ENCODE data around the gene N4BP2L2.

The N4BP2L2 gene

DNA sequence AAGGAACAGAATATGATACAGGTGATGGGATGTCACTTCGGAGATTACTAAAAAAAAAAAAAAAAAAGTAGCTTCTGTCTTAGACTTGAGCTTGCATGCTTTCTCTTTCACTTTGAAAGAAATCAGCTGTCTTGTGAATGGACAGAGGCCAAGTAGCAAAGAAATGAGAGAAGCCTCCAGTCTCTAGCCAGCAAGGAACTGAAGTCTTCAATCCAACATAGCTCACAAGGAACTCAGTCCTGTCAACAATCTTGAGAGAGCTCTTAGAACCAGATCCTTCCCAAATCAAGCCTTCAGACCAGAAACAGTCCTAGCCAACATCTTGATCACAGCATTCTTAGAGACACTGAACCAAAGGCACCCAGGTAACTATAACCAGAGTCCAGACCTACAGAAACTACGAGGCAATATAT, 7.7 kb downstream of the N4BP2L2 start:
- no peak for DNase-seq (ENCODE audit: extremely low read depth, low read depth)
- TF ChIP-seq, protein P1, sequence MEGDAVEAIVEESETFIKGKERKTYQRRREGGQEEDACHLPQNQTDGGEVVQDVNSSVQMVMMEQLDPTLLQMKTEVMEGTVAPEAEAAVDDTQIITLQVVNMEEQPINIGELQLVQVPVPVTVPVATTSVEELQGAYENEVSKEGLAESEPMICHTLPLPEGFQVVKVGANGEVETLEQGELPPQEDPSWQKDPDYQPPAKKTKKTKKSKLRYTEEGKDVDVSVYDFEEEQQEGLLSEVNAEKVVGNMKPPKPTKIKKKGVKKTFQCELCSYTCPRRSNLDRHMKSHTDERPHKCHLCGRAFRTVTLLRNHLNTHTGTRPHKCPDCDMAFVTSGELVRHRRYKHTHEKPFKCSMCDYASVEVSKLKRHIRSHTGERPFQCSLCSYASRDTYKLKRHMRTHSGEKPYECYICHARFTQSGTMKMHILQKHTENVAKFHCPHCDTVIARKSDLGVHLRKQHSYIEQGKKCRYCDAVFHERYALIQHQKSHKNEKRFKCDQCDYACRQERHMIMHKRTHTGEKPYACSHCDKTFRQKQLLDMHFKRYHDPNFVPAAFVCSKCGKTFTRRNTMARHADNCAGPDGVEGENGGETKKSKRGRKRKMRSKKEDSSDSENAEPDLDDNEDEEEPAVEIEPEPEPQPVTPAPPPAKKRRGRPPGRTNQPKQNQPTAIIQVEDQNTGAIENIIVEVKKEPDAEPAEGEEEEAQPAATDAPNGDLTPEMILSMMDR (IDR thresholded peaks at IDR 0.05; ENCODE audit: low read depth, low read length, missing control alignments) = no peak
- no peak overlapping the region for H3K4me3 ChIP-seq (replicated peaks; ENCODE audit: low read depth, low read length)

DNA sequence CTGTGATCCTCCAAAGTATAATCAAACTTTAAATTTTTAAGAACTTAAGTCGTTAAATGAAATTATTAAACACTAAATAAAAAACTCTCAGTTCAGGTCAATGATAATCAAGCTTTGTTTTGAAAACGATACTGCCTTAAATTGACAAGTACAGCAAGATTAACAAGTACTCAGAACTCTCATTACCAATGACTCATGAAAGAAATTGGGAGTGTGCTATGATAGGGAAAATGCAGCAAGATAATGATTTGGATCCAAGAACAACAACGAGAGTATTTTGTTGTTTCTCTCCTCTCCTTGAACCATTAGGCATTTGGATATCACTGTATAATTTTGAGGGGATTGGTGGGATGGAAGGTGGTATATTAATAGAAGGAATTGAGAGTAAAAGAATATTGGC, 10.2 kb downstream of the N4BP2L2 start:
- DNase-seq (ENCODE audit: extremely low read depth, low read depth) = no peak
- H3K4me3 ChIP-seq (replicated peaks; ENCODE audit: low read depth, low read length) = no peak overlapping the region
- TF ChIP-seq, protein P1 (IDR thresholded peaks at IDR 0.05; ENCODE audit: low read depth, low read length, missing control alignments) = no peak

DNA sequence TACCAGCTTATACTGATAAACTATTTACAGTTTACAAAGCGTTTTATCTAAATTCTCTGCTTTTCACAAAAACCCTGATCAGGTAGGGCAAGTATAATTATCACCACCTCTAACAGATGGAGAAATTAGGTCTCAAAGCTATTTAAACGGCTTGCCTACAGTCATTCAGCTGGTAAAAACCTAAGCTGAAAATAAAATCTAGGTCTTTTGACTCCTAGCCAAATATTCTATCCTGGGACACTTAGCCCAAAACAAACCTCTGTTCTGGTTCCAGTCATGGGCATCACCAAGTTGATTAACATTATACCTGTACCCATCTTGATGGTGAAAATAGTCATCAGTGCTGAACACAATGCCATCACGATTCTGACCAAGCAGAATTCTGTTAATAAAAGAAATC, 11.4 kb downstream of the N4BP2L2 start:
- no peak for DNase-seq (ENCODE audit: extremely low read depth, low read depth)
- TF ChIP-seq, protein P1 (IDR thresholded peaks at IDR 0.05; ENCODE audit: low read depth, low read length, missing control alignments) = no peak
- no peak overlapping the region for H3K4me3 ChIP-seq (replicated peaks; ENCODE audit: low read depth, low read length)

DNA sequence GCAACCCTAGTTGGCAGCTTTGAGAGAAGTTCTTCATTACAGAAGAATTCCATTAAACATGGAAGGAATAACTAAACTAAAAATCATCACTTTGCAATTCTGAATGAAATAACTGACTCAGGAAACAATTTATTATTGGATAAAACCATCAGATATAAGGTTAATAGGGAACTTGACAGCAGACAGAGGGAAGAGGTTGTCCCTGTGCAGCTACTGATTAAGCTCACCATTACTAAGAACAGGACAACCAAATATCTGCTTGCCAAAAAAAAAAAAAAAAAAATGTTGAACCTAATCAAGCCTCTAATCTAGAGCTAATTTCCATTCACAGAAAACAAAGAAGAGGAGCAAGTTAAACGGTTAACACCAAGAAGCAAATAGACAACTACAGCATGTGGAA, 12.8 kb downstream of the N4BP2L2 start:
- TF ChIP-seq, protein P1 (IDR thresholded peaks at IDR 0.05; ENCODE audit: low read depth, low read length, missing control alignments) = no peak
- no peak overlapping the region for H3K4me3 ChIP-seq (replicated peaks; ENCODE audit: low read depth, low read length)
- no peak for DNase-seq (ENCODE audit: extremely low read depth, low read depth)

DNA sequence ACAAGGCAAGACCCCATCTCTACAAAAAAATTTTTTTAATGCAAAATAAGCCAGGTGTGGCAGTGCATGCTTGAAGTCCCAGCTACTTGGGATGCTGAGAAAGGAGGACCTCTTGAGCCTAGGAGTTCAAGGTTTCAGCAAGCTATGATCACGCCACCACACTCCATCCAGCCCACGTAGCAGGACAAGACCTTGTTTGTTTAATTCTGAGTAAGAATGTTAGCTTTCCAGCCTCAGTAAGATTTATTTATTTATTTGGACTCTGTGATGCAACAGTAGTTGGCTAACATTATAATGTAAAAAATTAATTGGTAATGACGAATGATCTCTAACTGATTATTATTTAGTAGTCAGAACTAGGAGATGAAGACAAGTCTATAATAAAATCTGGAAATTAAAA, 23.3 kb downstream of the N4BP2L2 start:
- no peak overlapping the region for H3K4me3 ChIP-seq (replicated peaks; ENCODE audit: low read depth, low read length)
- TF ChIP-seq, protein P1 (IDR thresholded peaks at IDR 0.05; ENCODE audit: low read depth, low read length, missing control alignments) = no peak
- DNase-seq (ENCODE audit: extremely low read depth, low read depth) = no peak

DNA sequence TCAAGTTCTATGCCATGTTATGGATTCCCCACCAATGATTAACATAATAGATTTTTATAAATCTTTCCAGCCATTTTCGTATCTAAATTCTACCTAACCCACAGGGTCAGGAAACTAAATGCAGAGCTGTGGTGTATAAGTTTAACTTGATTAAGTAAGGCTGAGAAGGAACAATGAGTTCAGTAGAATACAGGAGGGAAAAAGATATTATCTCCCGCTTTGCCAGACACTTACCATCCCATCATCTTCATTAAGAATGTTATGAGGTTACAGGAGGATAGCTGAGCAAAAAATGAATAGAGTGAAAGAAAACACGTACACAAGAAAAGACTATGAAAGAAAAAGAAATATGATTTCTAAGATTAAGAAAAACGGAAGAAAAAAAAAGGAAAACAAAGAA, 27.1 kb downstream of the N4BP2L2 start:
- TF ChIP-seq, protein P1 (IDR thresholded peaks at IDR 0.05; ENCODE audit: low read depth, low read length, missing control alignments) = no peak
- no peak overlapping the region for H3K4me3 ChIP-seq (replicated peaks; ENCODE audit: low read depth, low read length)
- no peak for DNase-seq (ENCODE audit: extremely low read depth, low read depth)

DNA sequence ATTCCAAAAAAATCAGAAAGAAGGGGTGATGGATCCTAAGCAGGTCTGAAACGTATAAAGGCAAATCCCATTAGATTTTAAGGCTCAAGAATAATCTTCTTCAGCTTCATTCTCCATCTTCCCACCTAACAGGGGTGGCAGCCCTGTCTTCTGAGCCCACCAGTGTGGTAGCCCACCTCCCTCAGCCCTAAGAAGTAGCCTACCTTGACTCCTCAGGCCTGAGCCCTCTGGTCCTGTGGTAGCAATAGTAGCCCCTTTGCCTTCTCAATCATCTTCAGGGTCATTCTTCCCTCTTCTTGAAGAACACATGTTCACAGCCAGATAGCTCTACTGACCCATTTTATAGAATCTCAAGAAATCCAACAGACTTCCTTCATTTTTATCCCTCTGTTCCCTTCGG, 33.7 kb downstream of the N4BP2L2 start:
- DNase-seq (ENCODE audit: extremely low read depth, low read depth) = no peak
- TF ChIP-seq, protein P1 (IDR thresholded peaks at IDR 0.05; ENCODE audit: low read depth, low read length, missing control alignments) = no peak
- H3K4me3 ChIP-seq (replicated peaks; ENCODE audit: low read depth, low read length) = no peak overlapping the region

All from HFF-Myc (cell line).